Neural cell (in vitro differentiated cells): ENCODE data around the gene ACTN2.

Source experiments
- EP300 ChIP-seq: fragments of 450-650 bp; conservative IDR thresholded peaks from 2 replicates; pipeline ENCODE4 v1.6.1; 2014; ENCODE audit warnings: antibody characterized with exemption, mild to moderate bottlenecking, moderate library complexity; ENCODE audit not compliant: poor library complexity, severe bottlenecking
- EZH2 ChIP-seq: fragments of 200-600, 300-800 bp; shearing (Covaris generic), sonication (generic); IDR thresholded peaks from 2 replicates; pipeline ENCODE4 v1.6.1; 2014; ENCODE audit warnings: antibody characterized with exemption, low read length, borderline replicate concordance, mild to moderate bottlenecking; ENCODE audit not compliant: insufficient read depth, poor library complexity, severe bottlenecking
- POLR2AphosphoS5 ChIP-seq: IDR thresholded peaks from 2 replicates; pipeline ENCODE4 v1.6.1; 2012
- RAD21 ChIP-seq: fragments of 450-650 bp; conservative IDR thresholded peaks from 2 replicates; pipeline ENCODE4 v1.6.1; 2014; ENCODE audit warnings: antibody characterized with exemption, mild to moderate bottlenecking, moderate library complexity
- REST ChIP-seq: IDR thresholded peaks from 2 replicates; pipeline ENCODE4 v1.6.1; 2012; ENCODE audit warnings: borderline replicate concordance
- SMC3 ChIP-seq: fragments of 450-650 bp; conservative IDR thresholded peaks from 2 replicates; pipeline ENCODE4 v1.6.1; 2014; ENCODE audit warnings: antibody characterized with exemption, mild to moderate bottlenecking, moderate library complexity; ENCODE audit not compliant: poor library complexity
- TAF1 ChIP-seq: IDR thresholded peaks from 2 replicates; pipeline ENCODE4 v1.6.1; 2012; ENCODE audit warnings: low read depth
- TF ChIP-seq, protein P1 (sequence below): fragments of 450-650 bp; IDR thresholded peaks from 2 replicates; pipeline ENCODE4 v1.5.1; 2014; ENCODE audit warnings: antibody characterized with exemption, mild to moderate bottlenecking, moderate library complexity; ENCODE audit not compliant: poor library complexity, severe bottlenecking

GRCh38 chr1:236657398-236657797, 28.9 kb upstream of the ACTN2 start:
- TF ChIP-seq, protein P1, sequence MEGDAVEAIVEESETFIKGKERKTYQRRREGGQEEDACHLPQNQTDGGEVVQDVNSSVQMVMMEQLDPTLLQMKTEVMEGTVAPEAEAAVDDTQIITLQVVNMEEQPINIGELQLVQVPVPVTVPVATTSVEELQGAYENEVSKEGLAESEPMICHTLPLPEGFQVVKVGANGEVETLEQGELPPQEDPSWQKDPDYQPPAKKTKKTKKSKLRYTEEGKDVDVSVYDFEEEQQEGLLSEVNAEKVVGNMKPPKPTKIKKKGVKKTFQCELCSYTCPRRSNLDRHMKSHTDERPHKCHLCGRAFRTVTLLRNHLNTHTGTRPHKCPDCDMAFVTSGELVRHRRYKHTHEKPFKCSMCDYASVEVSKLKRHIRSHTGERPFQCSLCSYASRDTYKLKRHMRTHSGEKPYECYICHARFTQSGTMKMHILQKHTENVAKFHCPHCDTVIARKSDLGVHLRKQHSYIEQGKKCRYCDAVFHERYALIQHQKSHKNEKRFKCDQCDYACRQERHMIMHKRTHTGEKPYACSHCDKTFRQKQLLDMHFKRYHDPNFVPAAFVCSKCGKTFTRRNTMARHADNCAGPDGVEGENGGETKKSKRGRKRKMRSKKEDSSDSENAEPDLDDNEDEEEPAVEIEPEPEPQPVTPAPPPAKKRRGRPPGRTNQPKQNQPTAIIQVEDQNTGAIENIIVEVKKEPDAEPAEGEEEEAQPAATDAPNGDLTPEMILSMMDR, result no peak
- TF ChIP-seq EP300 (no peak), POLR2AphosphoS5 (no peak), EZH2 (no peak), REST (no peak), RAD21 (no peak), SMC3 (no peak), TAF1 (no peak)
